Brain microvascular endothelial cell (primary cell): ENCODE data around the gene YAF2.
"Not testable (repeated sequence)": the region's sequence is repeated elsewhere in the genome, so short reads cannot be mapped to it uniquely, and the experiment has no call there.

ENCODE experiments used
- DNase-seq: peaks from one replicate; pipeline ENCODE4 v3.0.0-alpha.2; 2020
- H3K27ac ChIP-seq: fragments of 250-450 bp; sonication (Bioruptor Pico); 2 replicates; pipeline ENCODE4 v1.5.1; 2020; ENCODE audit warnings: mild to moderate bottlenecking, moderate library complexity
- H3K27me3 ChIP-seq: fragments of 250-450 bp; sonication (Bioruptor Pico); replicated peaks from 2 replicates; pipeline ENCODE4 v1.5.1; 2020; ENCODE audit warnings: mild to moderate bottlenecking
- H3K36me3 ChIP-seq: fragments of 250-450 bp; sonication (Bioruptor Pico); replicated peaks from 2 replicates; pipeline ENCODE4 v1.5.1; 2020; ENCODE audit warnings: mild to moderate bottlenecking
- H3K4me3 ChIP-seq: 2 replicates; pipeline ENCODE4 v1.5.1; 2011; ENCODE audit warnings: low read depth, mild to moderate bottlenecking, control low read depth, low read length, moderate library complexity
- in situ Hi-C: cut with HindIII; loops from 2 replicates; pipeline ENCODE4 v1.10.0; 2017; ENCODE audit warnings: low sequenced_read_pairs, low pct_ligation_motif_present
- TF ChIP-seq, protein P1 (sequence below): IDR thresholded peaks from 2 replicates; pipeline ENCODE4 v1.5.1; 2011; ENCODE audit warnings: low read depth, mild to moderate bottlenecking, moderate library complexity, low read length, control low read depth, inconsistent platforms; ENCODE audit errors: missing control alignments

YAF2 gene

DNA sequence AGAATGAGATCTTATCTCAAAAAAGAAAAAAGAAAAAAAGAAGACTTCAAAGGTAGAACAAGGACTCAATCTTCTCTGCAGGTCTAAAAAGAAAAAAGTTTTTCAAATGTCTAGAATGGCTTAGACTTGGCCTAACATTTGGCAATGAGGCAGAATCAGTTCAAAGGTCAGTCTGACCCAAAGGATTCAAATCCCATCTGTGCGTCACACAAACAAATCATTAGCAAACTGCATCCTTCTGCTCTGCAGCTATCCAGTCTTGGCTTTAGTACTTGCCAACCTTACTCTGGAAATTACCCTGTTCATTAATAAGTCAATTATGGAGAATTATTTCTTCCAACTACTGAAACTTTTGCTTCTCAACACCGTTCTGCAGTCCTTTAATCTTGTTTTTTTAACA lies 3.1 kb downstream of the YAF2 start:
- Histone ChIP-seq H3K27me3 (no peaks in the 10 kb centered on the region), H3K36me3 (peaks cover 3% of the 10 kb centered on the region), H3K4me3 (no peak overlapping the region), H3K27ac (no peak overlapping the region)
- TF ChIP-seq, protein P1, sequence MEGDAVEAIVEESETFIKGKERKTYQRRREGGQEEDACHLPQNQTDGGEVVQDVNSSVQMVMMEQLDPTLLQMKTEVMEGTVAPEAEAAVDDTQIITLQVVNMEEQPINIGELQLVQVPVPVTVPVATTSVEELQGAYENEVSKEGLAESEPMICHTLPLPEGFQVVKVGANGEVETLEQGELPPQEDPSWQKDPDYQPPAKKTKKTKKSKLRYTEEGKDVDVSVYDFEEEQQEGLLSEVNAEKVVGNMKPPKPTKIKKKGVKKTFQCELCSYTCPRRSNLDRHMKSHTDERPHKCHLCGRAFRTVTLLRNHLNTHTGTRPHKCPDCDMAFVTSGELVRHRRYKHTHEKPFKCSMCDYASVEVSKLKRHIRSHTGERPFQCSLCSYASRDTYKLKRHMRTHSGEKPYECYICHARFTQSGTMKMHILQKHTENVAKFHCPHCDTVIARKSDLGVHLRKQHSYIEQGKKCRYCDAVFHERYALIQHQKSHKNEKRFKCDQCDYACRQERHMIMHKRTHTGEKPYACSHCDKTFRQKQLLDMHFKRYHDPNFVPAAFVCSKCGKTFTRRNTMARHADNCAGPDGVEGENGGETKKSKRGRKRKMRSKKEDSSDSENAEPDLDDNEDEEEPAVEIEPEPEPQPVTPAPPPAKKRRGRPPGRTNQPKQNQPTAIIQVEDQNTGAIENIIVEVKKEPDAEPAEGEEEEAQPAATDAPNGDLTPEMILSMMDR = no peak
- no peak for DNase-seq
- in situ Hi-C loops = no loop called here

DNA sequence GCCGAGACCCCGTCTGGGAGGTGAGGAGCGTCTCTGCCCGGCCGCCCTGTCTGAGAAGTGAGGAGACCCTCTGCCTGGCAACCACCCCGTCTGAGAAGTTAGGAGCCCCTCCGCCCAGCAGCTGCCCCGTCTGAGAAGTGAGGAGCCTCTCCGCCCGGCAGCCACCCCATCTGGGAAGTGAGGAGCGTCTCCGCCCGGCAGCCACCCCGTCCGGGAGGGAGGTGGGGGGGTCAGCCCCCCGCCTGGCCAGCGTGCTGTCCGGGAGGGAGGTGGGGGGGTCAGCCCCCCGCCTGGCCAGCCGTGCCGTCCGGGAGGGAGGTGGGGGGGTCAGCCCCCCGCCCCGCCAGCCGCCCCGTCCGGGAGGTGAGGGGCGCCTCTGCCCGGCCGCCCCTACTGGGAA lies 10.5 kb downstream of the YAF2 start:
- H3K27ac ChIP-seq, in situ Hi-C loops, H3K27me3 ChIP-seq, H3K4me3 ChIP-seq, H3K36me3 ChIP-seq, DNase-seq: not testable (repeated sequence)

DNA sequence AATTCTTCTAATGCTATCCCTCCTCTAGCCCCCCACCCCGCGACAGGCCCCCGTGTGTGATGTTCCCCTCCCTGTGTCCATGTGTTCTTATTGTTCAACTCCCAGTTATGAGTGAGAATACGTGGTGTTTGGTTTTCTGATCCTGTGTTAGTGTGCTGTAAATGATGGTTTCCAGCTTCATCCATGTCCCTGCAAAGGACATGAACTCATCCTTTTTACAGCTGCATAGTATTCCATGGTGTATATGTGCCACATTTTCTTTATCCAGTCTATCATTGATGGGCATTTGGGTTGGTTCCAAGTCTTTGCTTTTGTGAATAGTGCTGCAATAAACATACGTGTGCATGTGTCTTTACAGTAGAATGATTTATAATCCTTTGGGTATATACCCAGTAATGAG lies 13.5 kb downstream of the YAF2 start:
- H3K27ac ChIP-seq, in situ Hi-C loops, H3K27me3 ChIP-seq, H3K36me3 ChIP-seq, H3K4me3 ChIP-seq, DNase-seq: not testable (repeated sequence)

DNA sequence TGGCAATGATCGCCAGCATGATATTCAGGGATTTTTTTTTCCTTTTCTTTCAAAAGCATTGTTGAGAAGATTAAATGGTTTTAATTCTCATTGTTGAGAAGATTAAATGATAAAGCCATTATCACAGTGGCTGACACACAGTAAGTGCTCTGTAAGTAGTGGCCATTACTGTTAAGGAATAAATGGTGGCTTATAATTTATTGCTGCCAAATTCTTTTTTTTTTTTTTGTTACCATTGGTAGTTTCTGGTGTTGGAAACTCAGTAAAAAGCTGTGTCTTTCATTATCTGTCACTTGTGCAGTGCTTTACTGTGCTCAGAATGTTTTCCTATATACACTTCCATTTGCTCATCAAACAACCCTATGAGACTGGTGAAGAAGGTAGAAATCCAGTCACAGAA lies 15.3 kb downstream of the YAF2 start:
- Histone ChIP-seq H3K4me3 (no peak overlapping the region), H3K36me3 (no peaks in the 10 kb centered on the region), H3K27me3 (no peaks in the 10 kb centered on the region), H3K27ac (no peak overlapping the region)
- DNase-seq = no peak
- in situ Hi-C loops = no loop called here
- TF ChIP-seq, protein P1 = no peak

DNA sequence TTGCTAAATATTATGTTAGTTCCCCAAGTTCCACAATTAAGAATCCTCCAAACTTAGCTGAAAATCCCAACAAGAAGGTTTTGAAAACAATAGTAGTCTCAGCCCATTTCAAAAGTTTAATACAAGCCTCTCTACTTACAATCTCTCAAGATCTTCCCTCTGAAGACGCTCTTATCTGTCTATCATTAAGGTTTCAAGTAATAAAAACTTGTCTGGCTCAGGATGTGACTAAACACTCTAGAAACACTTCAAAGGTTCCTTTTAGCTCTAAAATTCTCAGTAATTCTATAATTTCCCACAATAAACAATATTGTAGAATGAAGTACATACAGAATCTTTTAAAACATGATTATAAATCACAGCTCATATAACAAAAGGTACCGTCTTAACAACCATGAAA lies 16.3 kb downstream of the YAF2 start:
- TF ChIP-seq, protein P1 = no peak
- no peaks in the 10 kb centered on the region for H3K36me3 ChIP-seq
- in situ Hi-C loops = no loop called here
- DNase-seq = no peak
- no peak overlapping the region for H3K4me3 ChIP-seq
- H3K27me3 ChIP-seq = no peaks in the 10 kb centered on the region
- H3K27ac ChIP-seq = no peak overlapping the region

DNA sequence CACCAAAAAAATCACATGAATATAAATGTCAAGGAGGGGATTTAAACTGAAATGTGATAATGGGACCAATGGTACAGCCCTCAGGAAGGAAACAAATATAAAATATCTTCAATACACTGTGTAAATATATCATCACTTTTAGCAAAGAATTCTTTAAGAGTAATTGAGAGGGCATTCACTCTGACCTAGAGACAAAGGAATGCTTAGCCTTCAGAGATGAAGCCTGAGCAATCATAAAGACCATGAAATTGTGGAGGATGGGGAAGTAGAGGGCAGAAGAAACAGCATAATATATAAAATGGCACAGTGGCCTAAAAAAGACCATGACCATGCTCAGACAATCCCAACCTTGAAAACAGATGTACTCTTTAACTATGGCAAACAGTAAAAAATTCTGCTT lies 20.4 kb downstream of the YAF2 start:
- in situ Hi-C loops = no loop called here
- H3K4me3 ChIP-seq = no peak overlapping the region
- no peak overlapping the region for H3K27ac ChIP-seq
- H3K36me3 ChIP-seq = no peaks in the 10 kb centered on the region
- peak; percentile 4 for DNase-seq
- TF ChIP-seq, protein P1 = no peak
- no peaks in the 10 kb centered on the region for H3K27me3 ChIP-seq

DNA sequence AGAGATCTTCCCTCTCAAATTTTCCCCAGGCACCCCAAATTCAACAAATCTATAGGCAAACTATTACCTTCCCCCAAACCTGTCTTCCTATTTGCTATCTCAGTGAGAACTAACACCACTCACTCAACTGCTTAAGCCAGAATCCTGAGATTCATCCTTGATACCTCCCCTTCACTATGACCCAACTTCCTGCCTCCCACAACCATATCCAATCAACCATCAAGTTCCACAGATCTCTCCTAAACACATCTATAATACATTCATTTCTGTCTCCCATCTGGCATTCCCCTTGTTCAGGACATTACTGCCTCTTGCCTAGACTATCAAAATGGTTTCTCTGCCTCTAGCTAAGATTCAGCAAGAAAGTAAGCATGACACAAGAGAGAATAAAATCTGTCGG lies 21.3 kb downstream of the YAF2 start:
- Histone ChIP-seq H3K36me3 (no peaks in the 10 kb centered on the region), H3K27me3 (no peaks in the 10 kb centered on the region), H3K27ac (no peak overlapping the region), H3K4me3 (no peak overlapping the region)
- no peak for DNase-seq
- in situ Hi-C loops = no loop called here
- TF ChIP-seq, protein P1 = no peak

DNA sequence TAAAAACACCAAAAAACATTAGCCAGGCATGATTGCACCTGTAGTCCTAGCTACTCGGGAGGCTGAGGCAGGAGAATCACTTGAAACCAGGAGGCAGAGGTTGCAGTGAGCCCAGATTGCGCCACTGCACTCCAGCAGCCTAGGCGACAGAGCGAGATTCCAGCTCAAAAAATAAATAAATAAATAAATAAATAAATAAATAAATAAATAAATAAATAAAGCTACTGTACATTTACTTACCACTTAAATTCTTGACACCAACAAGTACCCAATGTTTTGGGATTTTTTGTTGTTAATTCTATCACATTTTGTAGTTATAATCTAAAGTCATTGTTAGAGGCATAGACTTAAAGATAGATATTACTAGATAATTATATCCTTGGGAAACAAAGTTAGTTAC lies 22.3 kb downstream of the YAF2 start:
- in situ Hi-C loops, H3K27me3 ChIP-seq, H3K27ac ChIP-seq, DNase-seq, H3K36me3 ChIP-seq, H3K4me3 ChIP-seq: not testable (repeated sequence)
